Cortex of kidney (tissue), 1 donor: ENCODE measurements around the gene ENTREP3.

Experiments
- DNase-seq: peaks from one replicate; lab custom pipeline; 2025; lab: John Stamatoyannopoulos, UW

The ENTREP3 gene

DNA sequence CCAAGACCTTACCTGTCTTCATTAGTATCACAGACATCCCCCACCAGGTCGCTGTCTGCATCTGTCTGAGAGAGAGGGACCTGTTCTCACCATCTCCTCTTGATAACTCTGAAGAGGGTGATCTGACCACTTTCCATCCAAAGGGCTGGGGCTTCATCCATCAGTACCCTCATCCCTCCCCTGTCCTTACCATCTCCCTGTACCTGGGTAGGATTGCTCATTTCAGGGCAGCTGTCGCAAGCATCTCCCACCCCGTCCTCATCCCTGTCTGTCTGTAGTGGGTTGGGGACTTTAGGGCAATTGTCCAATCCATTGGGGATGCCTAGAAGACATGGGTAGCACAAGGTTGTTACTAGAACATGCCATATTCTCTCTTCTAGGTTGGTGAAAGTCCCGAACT, 55.5 kb downstream of the ENTREP3 start:
- DNase-seq = no peak

DNA sequence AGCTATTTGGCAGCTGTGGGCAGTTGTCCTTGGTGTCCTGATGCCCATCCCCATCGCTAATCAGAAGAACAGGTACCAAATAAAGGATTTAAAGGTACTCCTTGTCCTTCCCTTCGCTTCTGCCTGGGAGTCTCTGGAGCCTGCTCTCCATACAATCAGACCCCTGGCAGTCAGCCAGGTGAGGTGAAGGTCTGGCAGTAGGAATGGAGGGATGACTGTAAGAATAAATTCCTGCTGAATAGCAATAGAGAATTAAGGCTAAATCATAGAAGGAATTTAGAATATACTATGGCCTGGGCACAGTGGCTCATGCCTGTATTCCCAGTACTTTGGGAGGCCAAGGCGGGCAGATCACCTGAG, 56.8 kb downstream of the ENTREP3 start:
- no peak for DNase-seq

DNA sequence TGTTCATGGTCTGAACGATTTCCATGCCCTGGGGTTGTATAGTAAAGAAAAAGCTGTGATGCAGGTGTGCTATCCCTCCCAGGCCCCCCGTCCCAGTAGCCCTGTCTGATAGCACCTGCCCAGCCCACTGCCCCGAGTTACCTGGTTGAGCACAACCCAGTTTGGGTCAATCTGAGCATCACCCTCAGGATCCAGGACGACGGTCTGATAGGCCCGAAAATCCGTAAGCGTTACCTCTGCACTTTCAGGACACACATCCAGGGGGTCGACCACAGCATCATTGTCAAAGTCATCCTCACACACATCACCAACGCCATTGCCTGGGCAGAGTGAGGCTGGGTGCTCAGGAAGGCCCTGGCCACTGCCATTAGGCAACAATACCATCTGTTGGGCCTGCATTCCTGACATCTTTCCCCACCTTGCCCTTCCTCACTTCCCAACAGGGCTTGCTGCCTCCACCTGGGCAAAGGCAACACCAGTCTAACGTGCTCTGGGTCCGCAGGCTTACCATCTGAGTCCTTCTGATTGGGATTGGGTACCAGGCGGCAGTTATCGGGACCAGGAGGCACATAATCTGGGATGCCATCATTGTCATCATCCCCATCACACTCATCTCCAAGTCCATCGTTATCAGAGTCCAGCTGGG, 57.3 kb downstream of the ENTREP3 start:
- DNase-seq = no peak
